Esophagus squamous epithelium (tissue), 5 donors: ENCODE data around the gene MID1. TPM values are rescaled to one million over a fixed set of nuclear protein-coding genes. Genes with fewer than 3 reads are reported as not detected.

Source experiments
- DNase-seq: peaks from one replicate; lab custom pipeline; 2025; lab: John Stamatoyannopoulos, UW
- H3K27ac ChIP-seq, 4 donors: fragments of 200-600 bp; sonication (generic); one replicate each; pipeline ENCODE4 v1.5.1; 2016 to 2019; ENCODE audit warnings: mild to moderate bottlenecking in 1 of 4
- H3K27me3 ChIP-seq, 4 donors: fragments of 200-600 bp; sonication (generic); 1 replicate in 3 of 4; 2 replicates in 1 of 4; pipeline versions ENCODE4 v1.5.1 to v1.6.0; 2017 to 2021; ENCODE audit warnings: antibody characterized with exemption in 1 of 4
- H3K36me3 ChIP-seq, 3 donors: fragments of 200-600 bp; sonication (generic); one replicate each; pipeline ENCODE4 v1.5.1; 2016 to 2019
- H3K4me1 ChIP-seq, 3 donors: fragments of 200-600 bp; sonication (generic); one replicate each; pipeline ENCODE4 v1.5.1; 2017 to 2019
- H3K4me3 ChIP-seq, 4 donors: fragments of 200-600 bp; sonication (generic); 1 replicate in 3 of 4; 2 replicates in 1 of 4; pipeline ENCODE4 v1.5.1; 2016 to 2019; ENCODE audit warnings: mild to moderate bottlenecking in 2 of 4, moderate library complexity in 1 of 4
- H3K9me3 ChIP-seq, 3 donors: fragments of 200-600 bp; sonication (generic); one replicate each; pipeline ENCODE4 v1.5.1; 2016 to 2019
- CTCF ChIP-seq, 6 experiments: fragments of 450-650 bp in 4 of 6; fragments of 200-600 bp in 2 of 6; sonication (generic) in 2 of 6; IDR thresholded peaks; one replicate each; pipeline ENCODE4 v1.5.1; 2016 to 2019; ENCODE audit warnings: antibody characterized with exemption in 6 of 6, mild to moderate bottlenecking in 4 of 6, moderate library complexity in 4 of 6
- POLR2A ChIP-seq, 4 donors: fragments of 450-650 bp; IDR thresholded peaks; one replicate each; pipeline ENCODE4 v1.6.1; 2017; ENCODE audit warnings: antibody characterized with exemption in 4 of 4, mild to moderate bottlenecking in 4 of 4, moderate library complexity in 3 of 4
- WGBS, 2 donors: methylation state at CpG; one replicate each; pipeline ENCODE4 v1.1.5; 2018; 5-methylcytosine and 5-hydroxymethylcytosine counted together
- intact Hi-C: fragments of 100-400 bp; cut with DNase I; formaldehyde crosslinking; loops from one replicate; pipeline ENCODE4 v1.15.0; 2022
- total RNA-seq, 4 donors: library from RNA; depleted of rRNA; stranded (reverse); fragments of >200 nt; gene quantifications; one replicate each; pipeline ENCODE4 v1.1.0, GENCODE V29; 2016
- donor health status: DM: yes; HTN: yes; CAD: no.

The MID1 gene
- total RNA-seq, 4 donors from 2014 or later, result 9.9 to 18.5 (median 14.7) TPM

- WGBS, 2 donors, result 21 to 59% methylated on average over 7 of the region's 7 CpGs
- Histone ChIP-seq H3K27ac (no peak overlapping the region), H3K4me3 (no peak overlapping the region), H3K27me3 (no peaks in the 10 kb centered on the region), H3K36me3 (no peaks in the 10 kb centered on the region), H3K9me3 (no peaks in the 10 kb centered on the region), H3K4me1 (peaks cover 0 to 25% (median 3%) of the 10 kb centered on the region in 3 donors)
- intact Hi-C loops, result no loop called here
- no peak for DNase-seq
- no peak for TF ChIP-seq POLR2A (IDR thresholded peaks at IDR 0.05)
- no peak for TF ChIP-seq CTCF (IDR thresholded peaks at IDR 0.05)
Observed at GRCh38 chrX:10631416-10632145, 11.2 kb upstream of the MID1 start.

- no peak overlapping the region for H3K27ac ChIP-seq
- peaks cover 0 to 25% (median 3%) of the 10 kb centered on the region in 3 donors for H3K4me1 ChIP-seq
- no peak overlapping the region for H3K4me3 ChIP-seq
- intact Hi-C loops, result no loop called here
- DNase-seq, result no peak
- no peaks in the 10 kb centered on the region for H3K27me3 ChIP-seq
- 43 to 59% methylated on average over 1 to 4 of the region's 4 CpGs for WGBS, 2 donors
- H3K9me3 ChIP-seq, result no peaks in the 10 kb centered on the region
- no peak for TF ChIP-seq CTCF (IDR thresholded peaks at IDR 0.05)
- no peak for TF ChIP-seq POLR2A (IDR thresholded peaks at IDR 0.05)
- H3K36me3 ChIP-seq, result no peaks in the 10 kb centered on the region
Observed at GRCh38 chrX:10630320-10630719, 9.9 kb upstream of the MID1 start.

GRCh38 chrX:10629905-10630304 is 9.5 kb upstream of the MID1 start:
- Histone ChIP-seq H3K9me3 (no peaks in the 10 kb centered on the region), H3K4me1 (peaks cover 0 to 22% (median 3%) of the 10 kb centered on the region in 3 donors), H3K4me3 (no peak overlapping the region), H3K27ac (no peak overlapping the region), H3K36me3 (no peaks in the 10 kb centered on the region), H3K27me3 (no peaks in the 10 kb centered on the region)
- WGBS, 2 donors, result 50 to 61% methylated on average over 2 to 3 of the region's 3 CpGs
- TF ChIP-seq CTCF (IDR thresholded peaks at IDR 0.05) (no peak), POLR2A (IDR thresholded peaks at IDR 0.05) (no peak)
- intact Hi-C loops, result no loop called here
- DNase-seq, result no peak

- Histone ChIP-seq H3K4me3 (no peak overlapping the region), H3K36me3 (no peaks in the 10 kb centered on the region), H3K27ac (no peak overlapping the region), H3K27me3 (no peaks in the 10 kb centered on the region), H3K9me3 (no peaks in the 10 kb centered on the region), H3K4me1 (peaks cover 0 to 12% (median 3%) of the 10 kb centered on the region in 3 donors)
- TF ChIP-seq CTCF (IDR thresholded peaks at IDR 0.05) (no peak), POLR2A (IDR thresholded peaks at IDR 0.05) (no peak)
- 61 to 78% methylated on average over 3 of the region's 3 CpGs for WGBS, 2 donors
- no peak for DNase-seq
- intact Hi-C loops, result no loop called here
Observed at GRCh38 chrX:10628906-10629305, 8.5 kb upstream of the MID1 start.

GRCh38 chrX:10622197-10622596 is 1.8 kb upstream of the MID1 start:
- intact Hi-C loops, result no loop called here
- TF ChIP-seq CTCF (IDR thresholded peaks at IDR 0.05), result no peak
- no peak for TF ChIP-seq POLR2A (IDR thresholded peaks at IDR 0.05)
- no peaks in the 10 kb centered on the region for H3K27me3 ChIP-seq
- no peak overlapping the region for H3K4me3 ChIP-seq
- no peaks in the 10 kb centered on the region for H3K36me3 ChIP-seq
- H3K9me3 ChIP-seq, result no peaks in the 10 kb centered on the region
- 39 to 64% methylated on average over 3 of the region's 3 CpGs for WGBS, 2 donors
- DNase-seq, result no peak
- peaks cover 0 to 17% (median 0%) of the 10 kb centered on the region in 3 donors for H3K4me1 ChIP-seq
- H3K27ac ChIP-seq, result no peak overlapping the region
